Measurements from ENCODE around the gene LGALS3. TPM values are rescaled to one million over a fixed set of nuclear protein-coding genes. Genes with fewer than 3 reads are reported as not detected.

Gene LGALS3
- polyA plus RNA-seq, 2 of the 4 experiments (the other 2 are of a cell fraction), result 60.2 to 61.0 TPM

- Histone ChIP-seq H3K27ac (no peak overlapping the region), H3K9me3 (no peaks in the 10 kb centered on the region), H3K4me1 (no peaks in the 10 kb centered on the region), H3K4me3 (no peak overlapping the region), H3K4me2 (no peak overlapping the region)
- ChIA-PET POLR2A (no interaction called here), CTCF (interaction anchor here (0.8 to 1.5 kb wide), 7 partner anchors 11 to 58 kb away, joined by 3 to 7 read pairs (median 3); no protein-coding TSS in a partner anchor)
- DNase-seq (ENCODE audit: low read depth in 1 of 2, low spot score in 1 of 2), result no peak
- ATAC-seq, result no peak
- no peak for FAIRE-seq
- TF ChIP-seq NFE2L2 (conservative IDR thresholded peaks at IDR 0.05; ENCODE audit: low read length) (no peak), EHMT2 (IDR thresholded peaks at IDR 0.05; ENCODE audit: low read depth) (no peak), FOXS1 (CRISPR knock-in tag; IDR thresholded peaks at IDR 0.05) (no peak), MYC (IDR thresholded peaks at IDR 0.05; ENCODE audit: borderline replicate concordance, low read length) (no peak), EP300 (IDR thresholded peaks at IDR 0.05) (no peak), PHF8 (IDR thresholded peaks at IDR 0.05; ENCODE audit: borderline replicate concordance, low read depth) (no peak), ZSCAN20 (CRISPR knock-in tag; IDR thresholded peaks at IDR 0.05) (no peak), CEBPB (IDR thresholded peaks at IDR 0.05) (no peak)
- 92% methylated on average over 2 of the region's 2 CpGs for WGBS (ENCODE audit: missing lambda C conversion rate)
Measured at GRCh38 chr14:55146425-55146824, 17.4 kb downstream of the LGALS3 start.

GRCh38 chr14:55151601-55152000 lies 22.5 kb downstream of the LGALS3 start:
- ATAC-seq (no peak), DNase-seq (ENCODE audit: low read depth in 1 of 2, low spot score in 1 of 2) (no peak), FAIRE-seq (no peak)
- Histone ChIP-seq H3K4me1 (no peaks in the 10 kb centered on the region), H3K9me3 (no peaks in the 10 kb centered on the region), H3K4me2 (no peak overlapping the region), H3K27ac (no peak overlapping the region), H3K4me3 (no peak overlapping the region)
- 68% methylated on average over 1 of the region's 1 CpG for WGBS (ENCODE audit: missing lambda C conversion rate)
- TF ChIP-seq HOXB5 (CRISPR knock-in tag; IDR thresholded peaks at IDR 0.05) (no peak), CTCF (IDR thresholded peaks at IDR 0.05) (no peak), CEBPB (IDR thresholded peaks at IDR 0.05) (no peak), NFE2L2 (conservative IDR thresholded peaks at IDR 0.05; ENCODE audit: low read length) (no peak), BHLHE40 (IDR thresholded peaks at IDR 0.05; ENCODE audit: low read depth, low read length) (no peak), ATOH8 (CRISPR knock-in tag; IDR thresholded peaks at IDR 0.05; ENCODE audit: low read depth) (no peak), HEYL (CRISPR knock-in tag; IDR thresholded peaks at IDR 0.05) (no peak), HOXA7 (CRISPR knock-in tag; IDR thresholded peaks at IDR 0.05) (no peak), TFCP2L1 (CRISPR knock-in tag; IDR thresholded peaks at IDR 0.05) (no peak), E2F6 (IDR thresholded peaks at IDR 0.05; ENCODE audit: borderline replicate concordance, low read depth) (no peak), KDM1A (IDR thresholded peaks at IDR 0.05; ENCODE audit: low read depth) (no peak), CBX2 (IDR thresholded peaks at IDR 0.05; ENCODE audit: borderline replicate concordance, low read depth) (no peak), CHD2 (IDR thresholded peaks at IDR 0.05; ENCODE audit: low read length, partially characterized antibody) (no peak), EHF (CRISPR knock-in tag; IDR thresholded peaks at IDR 0.05) (no peak), POLR2A (IDR thresholded peaks at IDR 0.05; ENCODE audit: low read length) (no peak), JUNB (IDR thresholded peaks at IDR 0.05) (no peak), HOXB13 (CRISPR knock-in tag; IDR thresholded peaks at IDR 0.05; ENCODE audit: low read depth) (no peak), USF2 (IDR thresholded peaks at IDR 0.05) (no peak), ZSCAN20 (CRISPR knock-in tag; IDR thresholded peaks at IDR 0.05) (no peak)
- ChIA-PET CTCF (interaction anchor here (2.3 to 3.7 kb wide), 2 partner anchors 9 to 62 kb away, joined by 11 to 23 read pairs; no protein-coding TSS in a partner anchor), POLR2A (no interaction called here)
